Activated effector memory CD4-positive, alpha-beta T cell treated with Interleukin-2 at 50 U/mL for 16 hours (primary cell): ENCODE measurements around the gene WWC2.

Experiments used
- DNase-seq: peaks from one replicate; pipeline ENCODE4 v3.0.0-alpha.2; 2020

WWC2 gene

GRCh38 chr4:183362036-183362435 lies 263.0 kb downstream of the WWC2 start:
- no peak for DNase-seq

DNA sequence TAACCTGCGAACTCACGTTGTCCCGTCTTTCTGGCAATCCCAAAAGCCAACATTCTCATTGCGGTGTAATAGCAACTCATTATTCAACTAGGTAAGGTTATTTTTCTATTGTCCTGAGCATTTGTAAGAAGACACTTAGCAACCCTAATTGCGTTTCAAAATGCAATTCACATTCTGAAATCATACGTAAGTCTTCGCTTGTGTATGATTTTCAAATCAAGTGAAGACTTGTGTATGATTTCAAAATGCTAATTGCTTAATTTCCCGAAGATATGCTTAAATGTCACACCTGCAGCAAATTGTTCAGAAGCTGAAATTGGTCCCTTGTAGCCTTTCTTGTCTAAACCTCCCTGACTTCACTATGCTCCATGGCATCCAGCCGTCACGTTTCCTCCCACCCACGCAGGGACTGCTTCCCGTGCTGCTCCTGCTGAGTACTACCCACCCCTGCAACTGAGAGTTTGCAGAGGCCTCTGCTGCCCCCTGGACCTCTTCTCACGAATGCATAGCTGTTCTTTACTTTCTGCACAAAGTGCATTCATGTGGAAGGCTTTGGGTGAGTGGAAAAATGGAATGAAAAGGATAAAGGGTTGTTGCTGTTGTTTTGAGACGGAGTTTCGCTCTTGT lies 264.0 kb downstream of the WWC2 start:
- no peak for DNase-seq

DNA sequence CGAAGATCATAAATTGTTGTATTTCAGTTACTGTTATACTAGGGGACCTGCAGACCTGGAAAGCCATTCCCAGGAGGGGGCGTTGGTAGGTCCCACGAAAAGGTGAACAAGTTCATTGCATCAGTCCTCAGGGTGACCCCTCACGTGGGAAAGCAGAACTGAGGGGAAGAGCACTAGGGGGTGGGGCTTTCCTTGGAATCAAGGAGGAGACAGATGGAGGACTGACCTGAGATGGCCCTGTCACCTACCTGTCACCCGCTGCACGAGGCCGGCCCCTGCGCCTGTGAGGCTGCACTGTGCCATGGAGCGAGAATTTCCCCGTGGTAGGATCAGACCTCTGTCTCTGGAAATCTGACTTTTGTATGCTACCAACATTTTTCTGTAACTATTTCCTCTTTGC lies 265.0 kb downstream of the WWC2 start:
- DNase-seq = no peak

- DNase-seq = no peak
Observed at GRCh38 chr4:183366206-183366835, 267.3 kb downstream of the WWC2 start.

DNA sequence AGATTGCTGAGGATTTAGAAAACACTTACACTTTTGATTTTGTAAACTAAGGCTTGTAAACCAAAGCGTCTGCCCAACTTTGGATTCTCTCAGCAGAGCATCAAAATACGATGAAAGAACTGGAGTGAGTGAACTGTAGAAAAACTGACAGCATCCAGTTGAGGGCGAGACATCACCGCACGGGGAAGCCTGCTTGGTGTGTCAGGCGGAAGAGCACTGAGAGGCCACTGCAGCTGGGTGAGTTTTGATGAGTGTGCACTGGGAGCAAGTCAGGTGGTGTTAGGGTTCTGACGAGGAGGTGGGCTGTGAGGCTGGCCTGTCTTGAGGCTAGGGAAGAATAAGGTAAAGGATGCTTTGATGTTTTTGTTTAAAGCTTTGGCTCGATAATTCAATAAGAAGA lies 270.0 kb downstream of the WWC2 start:
- DNase-seq = no peak
